Measurements from ENCODE around the gene MECR.
A peak's percentile ranks its signal among the peaks of the same experiment; 100 is the strongest.

MECR gene

GRCh38 chr1:29230553-29231378, at the start of gene MECR:
TSS of gene MECR (minus strand) at chr1:29230934. CDS start at chr1:29230906, 28 bp downstream.
- peak; percentile 96 for DNase-seq

DNA sequence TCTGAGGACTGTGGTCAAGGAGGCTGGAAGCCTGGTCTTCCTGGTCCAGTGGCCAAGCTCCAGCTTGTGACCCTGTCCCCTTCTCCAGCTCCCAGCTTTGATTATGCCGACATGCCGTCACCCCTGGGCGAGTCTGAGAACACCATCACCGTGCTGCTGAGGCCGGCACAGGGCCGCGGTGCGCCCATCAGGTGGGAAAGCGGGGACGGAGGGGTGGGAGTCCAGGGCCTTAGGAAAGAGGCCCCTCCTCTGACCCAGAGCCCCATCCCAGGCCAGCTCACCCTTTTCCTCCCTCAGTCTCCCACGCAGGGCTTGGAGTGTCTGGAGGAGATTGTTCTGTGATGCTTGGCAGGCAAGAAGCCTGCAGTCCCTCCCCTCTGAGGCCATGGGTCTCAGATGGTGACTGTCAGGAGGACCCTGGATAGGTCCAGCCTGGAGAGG, 49.2 kb upstream of the MECR start:
- no peak for DNase-seq

GRCh38 chr1:29279406-29279805, 48.7 kb upstream of the MECR start:
- no peak for DNase-seq

DNA sequence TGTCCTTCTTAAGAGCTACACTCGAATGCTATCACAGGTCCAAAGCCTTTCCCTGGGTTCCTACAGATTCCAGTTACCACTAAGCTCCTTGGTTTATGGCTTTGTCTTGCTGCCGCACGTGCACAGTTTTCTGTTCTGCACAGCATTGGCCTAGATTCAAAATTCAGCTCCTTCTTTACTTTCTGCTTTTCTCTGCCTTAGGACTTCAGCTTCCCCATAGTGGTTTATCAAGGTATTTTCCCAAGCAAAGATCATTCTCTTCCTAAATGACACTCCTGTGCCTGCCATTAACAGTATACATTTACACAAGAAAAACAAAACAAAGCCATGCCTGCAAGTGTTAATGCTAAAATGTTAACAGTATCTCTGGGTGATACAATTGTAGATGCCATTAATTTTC, 47.4 kb upstream of the MECR start:
- no peak for DNase-seq

- no peak for DNase-seq
Measured at GRCh38 chr1:29275435-29275834, 44.7 kb upstream of the MECR start.

DNA sequence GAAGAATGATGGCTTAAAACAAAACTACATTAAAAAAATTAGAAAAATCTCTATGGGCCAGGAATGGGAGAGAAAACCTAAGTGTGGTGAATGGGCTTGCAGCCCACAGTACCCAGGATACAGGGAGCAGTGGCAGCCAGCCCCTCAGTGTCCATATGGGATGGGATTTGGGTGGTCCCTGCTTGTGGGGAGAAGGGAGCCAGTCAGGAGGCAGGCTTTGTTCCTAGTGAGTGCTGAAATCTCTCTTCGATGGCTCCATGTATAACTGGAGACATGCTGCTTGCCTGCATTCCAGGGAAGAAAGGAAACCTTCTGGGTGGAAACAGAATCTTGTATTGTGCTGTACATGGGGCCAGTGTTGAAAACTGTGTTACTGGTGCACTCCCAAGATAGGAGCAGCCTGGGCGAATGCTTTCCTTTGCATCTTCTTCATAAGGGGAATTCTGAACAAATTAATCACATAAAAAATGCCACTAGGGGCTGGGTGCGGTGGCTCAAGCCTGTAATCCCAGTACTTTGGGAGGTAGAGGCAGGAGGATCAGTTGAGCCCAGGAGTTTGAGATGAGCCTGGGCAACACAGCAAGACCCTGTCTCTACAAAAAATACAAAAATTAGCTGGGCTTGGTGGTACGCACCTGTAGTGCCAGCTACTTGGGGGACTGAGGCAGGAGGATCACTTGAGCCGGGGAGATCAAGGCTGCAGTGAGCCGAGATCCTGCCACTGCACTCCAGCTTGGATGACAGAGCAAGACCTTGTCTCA, 41.6 kb upstream of the MECR start:
- no peak for DNase-seq

DNA sequence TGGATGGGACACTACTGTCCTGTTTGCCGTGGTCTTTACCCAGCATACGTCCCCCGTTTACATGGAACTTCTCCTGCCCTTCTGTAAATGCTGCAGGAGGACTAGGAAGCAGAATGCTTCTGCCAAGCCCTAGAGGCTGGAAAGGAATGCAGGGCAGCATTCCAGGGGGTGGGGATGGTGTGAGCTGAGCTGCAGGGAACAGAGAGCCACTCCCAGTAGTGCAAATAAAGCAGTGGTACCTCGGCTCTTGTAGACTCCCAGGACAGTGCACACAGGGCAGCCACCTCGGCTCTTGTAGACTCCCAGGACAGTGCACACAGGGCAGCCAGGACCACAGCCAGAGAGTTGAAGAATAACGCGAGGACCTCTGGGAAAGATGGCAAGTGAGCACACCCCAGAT, 41.0 kb upstream of the MECR start:
- DNase-seq, result no peak

- no peak for DNase-seq
Measured at GRCh38 chr1:29270929-29271521, 40.3 kb upstream of the MECR start.

DNA sequence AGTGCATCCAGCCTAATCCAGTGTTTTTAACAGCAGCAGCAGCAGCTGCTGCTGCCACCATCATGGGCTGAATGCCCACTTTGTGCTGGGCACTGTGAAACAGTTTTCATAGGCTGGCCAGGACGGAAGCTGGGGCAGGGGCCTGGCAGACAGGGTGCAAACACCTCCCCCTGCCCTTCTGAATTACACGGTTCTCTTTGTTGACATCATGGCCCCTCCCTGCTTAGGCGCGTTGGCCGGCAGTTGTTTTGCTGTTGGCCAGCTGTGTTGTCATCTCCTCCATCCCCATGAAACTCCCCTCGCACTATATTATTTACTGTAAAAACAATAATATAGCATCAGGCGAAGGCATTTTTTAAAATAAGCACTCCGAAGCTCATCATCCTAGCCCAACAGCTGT, 38.6 kb upstream of the MECR start:
- no peak for DNase-seq

GRCh38 chr1:29267321-29268070, 36.8 kb upstream of the MECR start:
- no peak for DNase-seq

- DNase-seq, result no peak
Measured at GRCh38 chr1:29266912-29267311, 36.2 kb upstream of the MECR start.

DNA sequence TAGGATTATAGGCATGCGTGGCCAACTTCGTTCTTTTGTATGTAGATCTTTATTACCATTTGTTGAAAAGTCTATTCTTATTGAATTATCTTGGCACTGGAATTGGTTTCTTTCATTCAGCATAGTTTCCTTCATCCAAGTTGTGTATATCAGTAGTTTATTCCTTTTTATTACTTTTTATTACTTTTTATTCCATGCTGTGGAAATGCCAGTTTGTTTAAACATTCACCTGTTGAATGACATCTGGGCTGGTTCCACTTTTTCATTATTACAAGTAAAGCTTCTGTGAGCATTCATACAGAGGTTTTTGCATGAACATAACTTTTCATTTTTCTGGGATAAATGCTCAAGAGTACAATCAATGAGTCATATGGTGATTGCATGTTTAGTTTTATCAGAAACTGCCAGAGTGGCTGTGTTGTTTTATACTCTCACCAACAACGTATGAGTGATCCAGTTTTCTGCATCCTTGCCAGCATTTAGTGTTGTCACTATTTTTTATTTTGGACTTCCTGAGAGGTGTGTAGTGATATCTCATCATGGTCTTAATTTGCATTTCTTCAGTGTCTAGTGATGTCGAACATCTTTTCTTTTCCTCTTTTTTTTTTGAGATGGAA, 34.1 kb upstream of the MECR start:
- no peak for DNase-seq

GRCh38 chr1:29260531-29260930, 29.8 kb upstream of the MECR start:
- no peak for DNase-seq

GRCh38 chr1:29259802-29260441, 29.2 kb upstream of the MECR start:
- peak; percentile 42 for DNase-seq

DNA sequence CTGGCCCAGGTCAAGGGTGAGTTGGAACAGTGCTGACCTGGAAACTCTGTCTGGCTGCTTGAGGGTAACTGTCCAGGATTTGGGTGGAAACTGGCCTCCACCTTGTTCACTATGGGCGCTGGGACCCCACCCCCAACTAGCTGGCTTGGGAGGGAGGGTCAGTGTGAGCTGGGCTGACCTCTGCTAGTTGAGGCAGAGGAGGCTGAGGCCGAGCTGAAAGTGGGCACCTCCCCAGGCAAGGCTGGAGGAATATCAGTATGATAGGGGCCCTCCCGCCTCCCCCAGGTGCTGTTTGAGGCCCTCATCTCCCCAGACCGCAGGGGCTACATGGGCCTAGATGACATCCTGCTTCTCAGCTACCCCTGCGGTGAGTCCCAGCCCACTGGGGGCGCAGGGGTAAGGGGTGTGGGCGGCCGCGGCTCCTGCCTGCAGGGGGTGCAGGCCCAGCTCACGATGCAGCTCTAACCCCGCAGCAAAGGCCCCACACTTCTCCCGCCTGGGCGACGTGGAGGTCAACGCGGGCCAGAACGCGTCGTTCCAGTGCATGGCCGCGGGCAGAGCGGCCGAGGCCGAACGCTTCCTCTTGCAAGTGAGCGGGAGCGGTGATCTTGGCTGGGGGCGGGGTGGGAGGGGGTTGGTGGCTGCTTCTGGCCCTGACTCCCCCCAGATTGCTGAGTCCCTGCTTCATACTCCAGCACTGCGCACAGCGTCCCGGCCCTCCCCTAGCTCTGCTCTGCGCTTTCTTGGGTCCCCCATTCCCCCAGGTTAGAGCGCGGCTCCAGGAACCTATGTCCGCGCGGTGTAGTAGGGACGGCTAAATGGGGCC, 28.5 kb upstream of the MECR start:
- DNase-seq, result peak; percentile 26

GRCh38 chr1:29258189-29258975, 27.6 kb upstream of the MECR start:
- DNase-seq, result no peak

DNA sequence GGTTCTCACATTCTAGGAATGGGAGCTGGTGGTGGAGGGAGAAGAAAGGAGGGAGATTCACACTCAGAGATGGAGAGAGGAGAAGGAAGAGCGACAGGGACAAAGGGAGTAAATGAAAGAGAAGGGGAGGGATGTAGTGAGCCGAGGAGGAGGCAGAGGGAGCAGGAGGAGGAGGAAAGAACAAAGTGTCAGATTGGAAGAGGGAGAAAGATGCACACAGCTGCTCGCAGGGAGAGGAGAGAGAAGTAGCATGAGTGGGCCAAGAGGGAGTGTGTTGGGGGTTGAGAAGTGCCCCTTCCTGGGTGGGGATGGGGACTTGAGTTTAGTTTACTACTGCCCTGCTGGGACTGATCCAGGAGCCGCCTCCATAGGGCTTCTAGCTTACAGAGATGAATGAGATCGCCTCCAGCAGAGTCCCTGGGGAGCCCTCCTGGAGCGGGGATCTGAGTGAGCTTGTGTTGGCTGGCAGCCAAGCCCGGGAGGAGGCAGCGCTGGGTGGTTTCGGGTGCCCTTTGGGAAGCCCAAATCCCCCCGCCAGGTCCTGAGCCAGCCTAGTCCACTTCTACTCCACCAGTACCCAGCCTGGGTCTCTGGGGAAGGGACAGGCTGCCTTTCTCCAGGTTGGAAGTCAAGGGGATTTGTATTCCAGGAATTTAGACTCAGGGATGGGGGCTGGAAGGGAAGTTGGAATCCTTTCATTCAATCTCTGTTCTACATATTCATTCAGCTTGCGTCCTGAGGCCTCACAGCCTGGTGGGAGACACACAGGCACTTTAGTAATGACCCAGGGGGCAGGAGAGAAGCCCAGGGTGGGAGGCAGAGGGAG, 26.5 kb upstream of the MECR start:
- DNase-seq, result no peak

- DNase-seq, result peak; percentile 44
Measured at GRCh38 chr1:29256394-29256793, 25.7 kb upstream of the MECR start.

- DNase-seq, result no peak
Measured at GRCh38 chr1:29255134-29255666, 24.5 kb upstream of the MECR start.

All from hematopoietic multipotent progenitor cell treated with erythropoietin and hydrocortisone succinate and interleukin-3 and kit ligand, for 4 days (in vitro differentiated cells).